Esophagus muscularis mucosa (tissue), 4 donors: ENCODE measurements around the gene TPRN. TPM values are rescaled to one million over a fixed set of nuclear protein-coding genes. Genes with fewer than 3 reads are reported as not detected.

ENCODE experiments used
- DNase-seq: peaks from one replicate; pipeline ENCODE4 v3.0.0-alpha.2; 2017; ENCODE audit errors: extremely low spot score
- H3K27ac ChIP-seq, 4 donors: fragments of 200-600 bp; sonication (generic); replicated peaks in 1 of 4; 1 replicate in 3 of 4; 2 replicates in 1 of 4; pipeline ENCODE4 v1.5.1; 2016 to 2019; ENCODE audit warnings: mild to moderate bottlenecking in 1 of 4
- H3K27me3 ChIP-seq, 4 donors: fragments of 200-600 bp; sonication (generic); one replicate each; pipeline versions ENCODE4 v1.5.1 to v1.6.0; 2016 to 2019
- H3K36me3 ChIP-seq, 4 donors: fragments of 200-600 bp; sonication (generic); one replicate each; pipeline ENCODE4 v1.5.1; 2016 to 2019
- H3K4me1 ChIP-seq, 4 donors: fragments of 200-600 bp; sonication (generic); one replicate each; pipeline ENCODE4 v1.5.1; 2016 to 2019
- H3K4me3 ChIP-seq, 4 donors: fragments of 200-600 bp; sonication (generic); 1 replicate in 2 of 4; 2 replicates in 2 of 4; pipeline ENCODE4 v1.5.1; 2016 to 2019; ENCODE audit warnings: mild to moderate bottlenecking in 4 of 4, moderate library complexity in 1 of 4
- H3K9me3 ChIP-seq, 4 donors: fragments of 200-600 bp; sonication (generic); 1 replicate in 3 of 4; 2 replicates in 1 of 4; pipeline ENCODE4 v1.5.1; 2016 to 2019
- EP300 ChIP-seq: sonication (generic); formaldehyde crosslinking; IDR thresholded peaks from one replicate; pipeline ENCODE4 v1.6.1; 2017; ENCODE audit warnings: antibody characterized with exemption
- POLR2A ChIP-seq: fragments of 450-650 bp; IDR thresholded peaks from one replicate; pipeline ENCODE4 v1.6.1; 2017; ENCODE audit warnings: antibody characterized with exemption, moderate library complexity, mild to moderate bottlenecking, low read depth
- POLR2AphosphoS5 ChIP-seq, 2 donors: sonication (generic); formaldehyde crosslinking; IDR thresholded peaks; one replicate each; pipeline ENCODE4 v1.6.1; 2017; ENCODE audit warnings: antibody characterized with exemption in 2 of 2
- WGBS: methylation state at CpG from one replicate; pipeline ENCODE4 v1.1.5; 2018; 5-methylcytosine and 5-hydroxymethylcytosine counted together
- intact Hi-C: fragments of 100-400 bp; cut with DNase I; formaldehyde crosslinking; loops from one replicate; pipeline ENCODE4 v1.15.1; 2023
- total RNA-seq, 4 donors: library from RNA; depleted of rRNA; stranded (reverse); fragments of >200 nt; gene quantifications; one replicate each; pipeline versions ENCODE4 v1.1.0 to v1.2.1, GENCODE V29; 2016
- TF ChIP-seq, protein P1 (sequence below), 3 experiments: fragments of 200-600 bp in 2 of 3; fragments of 450-650 bp in 1 of 3; sonication (generic) in 2 of 3; IDR thresholded peaks; one replicate each; pipeline ENCODE4 v1.5.1; 2017 to 2019; ENCODE audit warnings: antibody characterized with exemption in 3 of 3, mild to moderate bottlenecking in 2 of 3, moderate library complexity in 1 of 3

Gene TPRN
- total RNA-seq, 4 donors from 2014 or later = 4.1 to 12.6 (median 7.7) TPM

- Histone ChIP-seq H3K4me1 (peaks cover 10 to 33% (median 24%) of the 10 kb centered on the region in 4 donors), H3K4me3 (no peak overlapping the region), H3K9me3 (no peaks in the 10 kb centered on the region), H3K36me3 (no peaks in the 10 kb centered on the region), H3K27me3 (peaks cover 0 to 88% (median 48%) of the 10 kb centered on the region in 4 donors), H3K27ac (no peak overlapping the region)
- intact Hi-C loops = no loop called here
- no peak for DNase-seq
- TF ChIP-seq POLR2AphosphoS5 (IDR thresholded peaks at IDR 0.05) = no peak
- no peak for TF ChIP-seq EP300
- TF ChIP-seq POLR2A = no peak
- TF ChIP-seq, protein P1, sequence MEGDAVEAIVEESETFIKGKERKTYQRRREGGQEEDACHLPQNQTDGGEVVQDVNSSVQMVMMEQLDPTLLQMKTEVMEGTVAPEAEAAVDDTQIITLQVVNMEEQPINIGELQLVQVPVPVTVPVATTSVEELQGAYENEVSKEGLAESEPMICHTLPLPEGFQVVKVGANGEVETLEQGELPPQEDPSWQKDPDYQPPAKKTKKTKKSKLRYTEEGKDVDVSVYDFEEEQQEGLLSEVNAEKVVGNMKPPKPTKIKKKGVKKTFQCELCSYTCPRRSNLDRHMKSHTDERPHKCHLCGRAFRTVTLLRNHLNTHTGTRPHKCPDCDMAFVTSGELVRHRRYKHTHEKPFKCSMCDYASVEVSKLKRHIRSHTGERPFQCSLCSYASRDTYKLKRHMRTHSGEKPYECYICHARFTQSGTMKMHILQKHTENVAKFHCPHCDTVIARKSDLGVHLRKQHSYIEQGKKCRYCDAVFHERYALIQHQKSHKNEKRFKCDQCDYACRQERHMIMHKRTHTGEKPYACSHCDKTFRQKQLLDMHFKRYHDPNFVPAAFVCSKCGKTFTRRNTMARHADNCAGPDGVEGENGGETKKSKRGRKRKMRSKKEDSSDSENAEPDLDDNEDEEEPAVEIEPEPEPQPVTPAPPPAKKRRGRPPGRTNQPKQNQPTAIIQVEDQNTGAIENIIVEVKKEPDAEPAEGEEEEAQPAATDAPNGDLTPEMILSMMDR (IDR thresholded peaks at IDR 0.05) = no peak
- WGBS = 89% methylated on average over 17 of the region's 23 CpGs
These were observed 31.0 kb upstream of the TPRN start for GRCh38 chr9:137231372-137232039.

DNA sequence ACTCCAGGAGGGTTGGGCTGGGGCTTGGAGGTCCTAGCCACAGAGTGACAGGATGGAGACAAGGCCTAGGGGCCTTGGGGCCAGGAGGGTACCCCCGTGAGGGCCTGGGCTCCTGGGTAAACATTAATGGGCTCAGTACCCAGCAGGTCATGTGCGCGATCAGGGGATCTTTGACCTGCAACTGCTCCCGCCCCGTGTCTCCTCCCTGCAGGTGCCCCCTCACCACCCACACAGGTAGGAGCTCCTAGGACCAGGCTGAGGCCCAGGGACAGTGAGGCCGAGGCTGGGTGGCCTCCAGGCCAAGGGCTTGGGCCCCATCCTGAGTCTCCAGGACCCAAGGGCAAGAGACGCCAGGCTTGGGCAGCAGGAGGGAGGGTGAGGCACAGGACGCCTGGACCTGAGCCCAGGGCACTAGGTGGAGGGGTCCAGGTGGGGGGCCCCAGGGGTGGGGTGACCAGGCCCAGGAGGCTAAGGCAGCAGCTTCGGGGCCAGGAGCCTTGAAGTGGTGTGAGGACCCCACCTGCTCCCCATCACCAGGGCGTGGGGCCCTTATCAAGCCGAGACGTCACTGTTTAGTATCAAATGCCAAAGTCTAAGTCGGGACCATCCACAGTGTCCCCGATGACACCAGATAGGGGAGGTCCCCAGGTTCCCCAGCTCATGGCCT, 30.3 kb upstream of the TPRN start, which contains the start of gene SLC34A3:
Gene SLC34A3 (plus strand): TSS at position 197 of the 667 bp plus-strand sequence. CDS start 802 bp downstream, outside the sequence.
- peaks cover 0 to 88% (median 48%) of the 10 kb centered on the region in 4 donors for H3K27me3 ChIP-seq
- TF ChIP-seq, protein P1 (IDR thresholded peaks at IDR 0.05) = no peak
- H3K36me3 ChIP-seq = no peaks in the 10 kb centered on the region
- no peaks in the 10 kb centered on the region for H3K9me3 ChIP-seq
- no peak within 1 kb of the TSS for H3K4me3 ChIP-seq
- no peak within 1 kb of the TSS for H3K27ac ChIP-seq
- intact Hi-C loops = no loop called here
- 73% methylated on average over 2 of the region's 14 CpGs for WGBS
- no peak for DNase-seq
- H3K4me1 ChIP-seq = peaks cover 3 to 26% (median 17%) of the 10 kb centered on the region in 4 donors

GRCh38 chr9:137229903-137230704, 29.6 kb upstream of the TPRN start:
- no peak for DNase-seq
- Histone ChIP-seq H3K27ac (no peak overlapping the region), H3K27me3 (peaks cover 0 to 87% (median 48%) of the 10 kb centered on the region in 4 donors), H3K9me3 (no peaks in the 10 kb centered on the region), H3K4me3 (no peak overlapping the region), H3K36me3 (no peaks in the 10 kb centered on the region), H3K4me1 (peaks cover 0 to 19% (median 11%) of the 10 kb centered on the region in 4 donors)
- TF ChIP-seq POLR2A (no peak), EP300 (no peak), POLR2AphosphoS5 (IDR thresholded peaks at IDR 0.05) (no peak)
- TF ChIP-seq, protein P1 (IDR thresholded peaks at IDR 0.05) = no peak
- 57% methylated on average over 13 of the region's 31 CpGs for WGBS
- intact Hi-C loops = no loop called here

- peaks cover 2 to 19% (median 13%) of the 10 kb centered on the region in 4 donors for H3K4me1 ChIP-seq
- WGBS = 64% methylated on average over 25 of the region's 27 CpGs
- intact Hi-C loops = no loop called here
- no peak overlapping the region for H3K27ac ChIP-seq
- peaks cover 0 to 78% (median 44%) of the 10 kb centered on the region in 4 donors for H3K27me3 ChIP-seq
- no peak for DNase-seq
- H3K36me3 ChIP-seq = no peaks in the 10 kb centered on the region
- H3K4me3 ChIP-seq = no peak overlapping the region
- TF ChIP-seq POLR2AphosphoS5 (IDR thresholded peaks at IDR 0.05) (no peak), POLR2A (no peak), EP300 (no peak)
- TF ChIP-seq, protein P1 (IDR thresholded peaks at IDR 0.05) = no peak
- no peaks in the 10 kb centered on the region for H3K9me3 ChIP-seq
These were observed 28.7 kb upstream of the TPRN start for GRCh38 chr9:137228968-137229896.
